Upper lobe of left lung (tissue), 6 donors: ENCODE measurements around the gene P2RX1. TPM values are rescaled to one million over a fixed set of nuclear protein-coding genes. Genes with fewer than 3 reads are reported as not detected.

Experiments used
- ATAC-seq, 2 donors: fragments of 200-7000 bp; cut with Tn5 transposase; one replicate each; pipeline ENCODE4 v1.9.1; 2022; ENCODE audit warnings: mild to moderate bottlenecking in 2 of 2, moderate library complexity in 2 of 2; ENCODE audit not compliant: low FRiP score in 2 of 2
- DNase-seq, 2 donors: peaks; one replicate each; pipeline ENCODE4 v3.0.0-alpha.2; 2019 to 2020
- H3K27ac ChIP-seq, 4 donors: fragments of 200-600 bp; sonication (generic); one replicate each; pipeline ENCODE4 v1.5.1; 2016 to 2019
- H3K27me3 ChIP-seq, 4 donors: fragments of 200-600 bp; sonication (generic); one replicate each; pipeline ENCODE4 v1.5.1; 2017 to 2019
- H3K36me3 ChIP-seq, 4 donors: fragments of 200-600 bp; sonication (generic); one replicate each; pipeline ENCODE4 v1.5.1; 2016 to 2019
- H3K4me1 ChIP-seq, 4 donors: fragments of 200-600 bp; sonication (generic); one replicate each; pipeline ENCODE4 v1.5.1; 2018 to 2019
- H3K4me3 ChIP-seq, 4 donors: fragments of 200-600 bp; sonication (generic); one replicate each; pipeline ENCODE4 v1.5.1; 2017 to 2019; ENCODE audit warnings: mild to moderate bottlenecking in 2 of 4, moderate library complexity in 1 of 4
- H3K9me3 ChIP-seq, 4 donors: fragments of 200-600 bp; sonication (generic); one replicate each; pipeline ENCODE4 v1.5.1; 2018 to 2019
- CTCF ChIP-seq, 6 experiments: fragments of 450-650 bp in 4 of 6; fragments of 200-600 bp in 2 of 6; sonication (generic) in 2 of 6; IDR thresholded peaks; one replicate each; pipeline ENCODE4 v1.5.1; 2016 to 2019; ENCODE audit warnings: antibody characterized with exemption in 6 of 6
- EP300 ChIP-seq, 4 donors: sonication (generic); formaldehyde crosslinking; IDR thresholded peaks; one replicate each; pipeline ENCODE4 v1.5.1; 2017; ENCODE audit warnings: antibody characterized with exemption in 4 of 4, control low read depth in 2 of 4
- POLR2A ChIP-seq, 4 donors: fragments of 450-650 bp; IDR thresholded peaks; one replicate each; pipeline ENCODE4 v1.5.1; 2016 to 2017; ENCODE audit warnings: antibody characterized with exemption in 4 of 4, mild to moderate bottlenecking in 2 of 4
- POLR2AphosphoS5 ChIP-seq, 2 donors: sonication (generic); formaldehyde crosslinking; IDR thresholded peaks; one replicate each; pipeline ENCODE4 v1.5.1; 2017; ENCODE audit warnings: antibody characterized with exemption in 2 of 2
- WGBS, 2 donors: methylation state at CpG; one replicate each; pipeline ENCODE4 v1.1.5; 2017 to 2018; 5-methylcytosine and 5-hydroxymethylcytosine counted together
- total RNA-seq, 6 donors: library from RNA; depleted of rRNA in 4 of 6; stranded (reverse); fragments of >200 nt in 4 of 6; gene quantifications; one replicate each; pipeline versions ENCODE4 v1.1.0 to v1.2.1, GENCODE V29; 2016 to 2021
- donor health status: DM: no; HTN: no; CAD: no; lungs with moderate emphysema.
- donor health status: DM: no; HTN: yes; CAD: no; lungs with severe emphysema.

The P2RX1 gene
- total RNA-seq, 6 donors from 2014 or later, result 3.7 to 29.9 (median 9.4) TPM

GRCh38 chr17:3852561-3852960, 63.7 kb downstream of the P2RX1 start:
- TF ChIP-seq CTCF (IDR thresholded peaks at IDR 0.05) (no peak), POLR2AphosphoS5 (IDR thresholded peaks at IDR 0.05) (no peak), POLR2A (IDR thresholded peaks at IDR 0.05) (no peak), EP300 (IDR thresholded peaks at IDR 0.05) (no peak)
- no peak for DNase-seq
- H3K9me3 ChIP-seq, result no peaks in the 10 kb centered on the region
- H3K36me3 ChIP-seq, result no peaks in the 10 kb centered on the region
- H3K4me3 ChIP-seq, result no peak overlapping the region
- H3K27me3 ChIP-seq, result no peaks in the 10 kb centered on the region
- ATAC-seq, result no peak
- no peak overlapping the region for H3K27ac ChIP-seq
- 86% methylated on average over 9 to 10 of the region's 10 CpGs for WGBS, 2 donors
- H3K4me1 ChIP-seq, result peaks cover 0 to 4% (median 0%) of the 10 kb centered on the region in 4 donors

- no peak overlapping the region for H3K4me3 ChIP-seq
- TF ChIP-seq EP300 (IDR thresholded peaks at IDR 0.05), result no peak
- no peak overlapping the region for H3K27ac ChIP-seq
- H3K4me1 ChIP-seq, result peaks cover 0 to 6% (median 1%) of the 10 kb centered on the region in 4 donors
- WGBS, 2 donors, result 77 to 80% methylated on average over 24 of the region's 24 CpGs
- H3K27me3 ChIP-seq, result no peaks in the 10 kb centered on the region
- no peaks in the 10 kb centered on the region for H3K9me3 ChIP-seq
- ATAC-seq, result peak in 1 of 2 donors; percentile 24
- peak in 1 of 2 donors; percentile 54 for DNase-seq
- no peaks in the 10 kb centered on the region for H3K36me3 ChIP-seq
Observed at GRCh38 chr17:3851461-3852100, 64.7 kb downstream of the P2RX1 start.

- ATAC-seq (no peak), DNase-seq (no peak)
- no peak for TF ChIP-seq POLR2AphosphoS5 (IDR thresholded peaks at IDR 0.05)
- no peak for TF ChIP-seq EP300 (IDR thresholded peaks at IDR 0.05)
- TF ChIP-seq POLR2A (IDR thresholded peaks at IDR 0.05), result no peak
- no peak for TF ChIP-seq CTCF (IDR thresholded peaks at IDR 0.05)
- Histone ChIP-seq H3K27me3 (no peaks in the 10 kb centered on the region), H3K27ac (no peak overlapping the region), H3K36me3 (peaks cover 0 to 9% (median 2%) of the 10 kb centered on the region in 4 donors), H3K4me3 (no peak overlapping the region), H3K4me1 (peaks cover 16 to 20% (median 18%) of the 10 kb centered on the region in 4 donors), H3K9me3 (no peaks in the 10 kb centered on the region)
- WGBS, 2 donors, result 63 to 71% methylated on average over 5 to 9 of the region's 9 CpGs
Observed at GRCh38 chr17:3848229-3848835, 67.9 kb downstream of the P2RX1 start.

GRCh38 chr17:3847165-3847670, 69.0 kb downstream of the P2RX1 start:
- no peak overlapping the region for H3K27ac ChIP-seq
- no peaks in the 10 kb centered on the region for H3K27me3 ChIP-seq
- H3K4me1 ChIP-seq, result peaks cover 16 to 20% (median 18%) of the 10 kb centered on the region in 4 donors
- no peak overlapping the region for H3K4me3 ChIP-seq
- ATAC-seq (no peak), DNase-seq (no peak)
- peaks cover 6 to 19% (median 8%) of the 10 kb centered on the region in 4 donors for H3K36me3 ChIP-seq
- H3K9me3 ChIP-seq, result no peaks in the 10 kb centered on the region
- no peak for TF ChIP-seq POLR2AphosphoS5 (IDR thresholded peaks at IDR 0.05)
- TF ChIP-seq CTCF (IDR thresholded peaks at IDR 0.05), result no peak
- no peak for TF ChIP-seq EP300 (IDR thresholded peaks at IDR 0.05)
- no peak for TF ChIP-seq POLR2A (IDR thresholded peaks at IDR 0.05)
- 93 to 96% methylated on average over 5 to 9 of the region's 9 CpGs for WGBS, 2 donors

Other genes with a start within 250 kb of the P2RX1 start
- 100 to 1,000 TPM in 4 of 6 donors, 10 to 100 TPM in 2; 49.2 to 200 (median 126) TPM for gene TAX1BP3, start 247.9 kb downstream of the P2RX1 start, total RNA-seq
- 10 to 100 TPM in 4 of 6 donors, 1 to 10 TPM in 1, not detected in 1; 9.8 to 38.7 (median 36.5) TPM for gene EMC6, start 247.7 kb downstream of the P2RX1 start, total RNA-seq
- gene P2RX5, start 220.3 kb downstream of the P2RX1 start, total RNA-seq, result 10 to 100 TPM in 1 of 6 donors, 1 to 10 TPM in 3, under 1 TPM in 1, not detected in 1; 0.46 to 15.7 (median 2.5) TPM
- gene HASPIN, start 192.6 kb downstream of the P2RX1 start, total RNA-seq, result 1 to 10 TPM in 2 of 6 donors, under 1 TPM in 2, not detected in 2; 0.49 to 1.7 (median 0.81) TPM
- gene ITGAE, start 115.3 kb downstream of the P2RX1 start, total RNA-seq, result 10 to 100 TPM; 17.2 to 36.0 (median 26.4) TPM
- 10 to 100 TPM; 17.3 to 43.0 (median 32.5) TPM for gene NCBP3, start 70.2 kb downstream of the P2RX1 start, total RNA-seq
- 10 to 100 TPM in 4 of 6 donors, 1 to 10 TPM in 2; 4.9 to 23.0 (median 11.0) TPM for gene CAMKK1, start 23.4 kb downstream of the P2RX1 start, total RNA-seq
- gene ATP2A3, start 48.0 kb upstream of the P2RX1 start, total RNA-seq, result 10 to 100 TPM; 27.9 to 82.8 (median 41.4) TPM
- 100 to 1,000 TPM in 1 of 6 donors, 10 to 100 TPM in 5; 45.8 to 188 (median 65.3) TPM for gene ZZEF1, start 226.6 kb upstream of the P2RX1 start, total RNA-seq
- 10 to 100 TPM; 14.0 to 30.6 (median 23.9) TPM for gene CYB5D2, start 226.7 kb upstream of the P2RX1 start, total RNA-seq